HG02870 (cell line): ENCODE measurements around the gene CMSS1.
"Not testable (repeated sequence)": the region's sequence is repeated elsewhere in the genome, so short reads cannot be mapped to it uniquely, and the experiment has no call there.

Experiments used
- ATAC-seq: cut with Tn5 transposase; IDR thresholded peaks from one replicate; pipeline ENCODE4 v1.9.1; 2021; ENCODE audit warnings: mild to moderate bottlenecking, moderate library complexity; ENCODE audit not compliant: unreplicated experiment

The CMSS1 gene

DNA sequence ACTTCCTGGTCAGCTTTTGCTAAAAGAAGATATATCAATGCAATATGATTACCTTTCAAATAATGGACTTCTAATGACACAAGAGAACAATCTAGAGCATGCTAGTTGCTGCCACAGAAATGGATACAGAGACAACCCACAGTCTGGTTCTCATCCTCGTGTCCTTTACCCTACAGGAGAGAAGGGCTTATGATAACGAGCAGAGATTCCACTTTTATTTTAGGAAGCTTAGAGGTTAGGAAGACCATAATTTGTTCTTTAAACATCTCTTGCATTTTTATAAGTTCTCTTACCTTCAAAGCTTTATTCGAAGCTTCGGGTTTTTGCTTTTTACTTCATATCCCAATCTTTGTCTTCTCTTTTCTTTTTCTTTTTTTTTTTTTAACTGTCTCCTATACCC is 257.5 kb downstream of the CMSS1 start:
- no peak for ATAC-seq

DNA sequence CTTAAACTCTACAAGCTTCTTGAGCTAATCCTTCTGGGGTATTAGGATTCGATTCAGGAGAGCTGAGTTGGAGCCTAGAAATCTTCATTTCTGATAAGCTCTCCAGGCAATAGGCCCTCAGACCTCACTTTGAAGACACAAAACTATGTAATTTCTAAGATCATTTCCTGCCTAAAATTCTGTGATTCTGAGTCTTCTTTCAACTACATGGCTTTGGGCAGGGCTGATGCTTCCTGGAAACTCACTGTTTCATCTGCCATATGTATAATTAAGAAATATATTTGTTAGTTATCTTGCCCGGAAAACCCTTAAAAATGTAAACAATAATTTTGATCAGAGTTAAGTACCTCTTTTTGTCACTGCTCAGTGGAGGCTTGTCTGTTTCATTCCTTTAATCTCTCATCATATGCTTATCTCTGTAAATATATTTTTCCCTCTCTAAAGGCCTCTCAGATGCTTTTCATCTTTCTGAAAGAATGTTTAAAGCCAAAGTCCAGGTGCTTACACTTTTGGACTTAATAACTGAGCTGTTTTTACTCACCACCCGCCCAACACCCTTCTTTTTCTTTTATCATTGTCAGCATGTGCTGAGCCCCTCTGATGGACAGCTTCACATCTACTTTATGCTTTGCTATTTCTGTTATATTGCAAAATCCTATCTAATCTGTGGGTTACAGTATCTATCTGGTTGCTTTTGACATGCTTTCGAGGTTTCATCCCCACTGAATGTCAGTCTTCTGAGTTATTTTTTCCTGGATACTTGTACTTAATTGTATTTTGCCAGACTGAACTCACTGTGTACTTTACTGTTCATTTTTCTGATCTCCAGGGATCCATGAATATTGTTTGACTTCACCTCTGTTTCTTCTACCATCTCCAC is 258.4 kb downstream of the CMSS1 start:
- no peak for ATAC-seq

DNA sequence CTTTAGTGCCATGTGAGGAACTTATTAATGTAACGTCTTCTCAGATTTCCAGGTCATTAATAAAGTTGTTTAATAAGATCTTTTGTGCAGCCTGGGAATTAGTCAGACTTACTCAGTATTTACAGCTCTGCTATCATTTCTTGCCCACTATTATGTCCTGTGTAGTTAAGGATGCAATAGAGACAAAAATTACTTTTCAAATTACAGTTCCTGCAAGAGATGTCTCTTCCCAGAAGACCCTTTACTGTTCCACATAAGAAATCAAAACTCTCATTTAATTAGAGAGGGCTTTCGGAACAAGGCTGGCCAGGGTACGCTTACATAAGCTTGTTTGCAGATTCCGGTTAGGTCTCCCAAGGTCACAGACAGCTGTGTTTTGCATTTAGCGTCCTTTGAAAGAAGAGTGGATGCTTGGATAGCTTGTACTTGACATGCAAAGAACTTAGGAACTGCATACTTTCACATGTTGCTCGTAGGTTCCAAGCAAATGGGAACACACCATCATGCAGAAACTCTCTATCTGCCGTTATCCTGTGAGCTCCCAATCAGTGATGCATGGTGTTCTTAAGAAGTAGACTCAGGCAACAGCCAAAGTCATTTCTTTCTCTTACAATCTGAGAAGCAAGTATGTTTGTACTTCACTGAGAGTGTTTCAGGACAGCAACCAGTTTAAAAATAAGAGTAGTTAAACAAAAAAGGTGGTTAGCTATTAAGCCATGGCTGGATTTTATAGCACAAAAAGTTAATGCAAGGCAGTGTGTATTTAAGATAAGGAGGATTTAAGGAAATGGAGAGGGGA is 259.3 kb downstream of the CMSS1 start:
- no peak for ATAC-seq

DNA sequence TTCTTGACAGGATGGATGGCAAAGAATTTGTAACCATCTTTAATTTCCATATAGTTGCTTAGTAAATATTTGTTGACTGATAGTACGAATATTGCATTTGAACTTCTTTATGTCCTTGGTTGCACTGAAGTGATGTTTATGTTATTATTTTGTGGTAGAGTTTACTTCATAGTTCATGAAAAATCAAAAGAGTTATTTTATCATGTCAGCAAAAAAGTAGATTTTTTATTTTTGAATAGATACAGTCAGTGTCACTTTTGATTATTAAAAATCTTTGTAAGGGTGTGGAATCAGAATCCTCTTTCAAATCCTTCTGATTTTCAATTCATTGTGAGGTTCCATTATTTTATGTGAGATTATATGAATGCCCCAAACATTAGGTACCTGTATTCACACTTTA is 261.7 kb downstream of the CMSS1 start:
- no peak for ATAC-seq

DNA sequence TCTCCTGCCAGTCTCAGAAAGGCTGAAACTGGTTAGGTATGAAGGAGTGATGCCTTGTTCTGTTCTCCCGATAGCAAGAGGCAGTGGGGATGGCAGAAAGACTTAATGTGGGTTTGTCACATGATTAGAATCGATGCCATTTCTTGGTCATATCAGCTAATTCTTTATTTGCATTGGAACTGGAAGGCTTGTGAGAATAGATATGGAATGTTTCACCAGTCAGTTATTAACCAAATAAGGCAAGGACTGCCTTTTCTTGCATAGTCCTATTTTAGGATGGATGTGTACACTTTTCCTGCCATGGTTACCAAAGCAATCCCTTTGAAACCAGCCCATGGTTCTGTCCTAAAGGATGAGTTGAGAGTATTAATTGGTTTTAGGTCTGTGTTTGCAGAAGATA is 262.9 kb downstream of the CMSS1 start:
- ATAC-seq = no peak

DNA sequence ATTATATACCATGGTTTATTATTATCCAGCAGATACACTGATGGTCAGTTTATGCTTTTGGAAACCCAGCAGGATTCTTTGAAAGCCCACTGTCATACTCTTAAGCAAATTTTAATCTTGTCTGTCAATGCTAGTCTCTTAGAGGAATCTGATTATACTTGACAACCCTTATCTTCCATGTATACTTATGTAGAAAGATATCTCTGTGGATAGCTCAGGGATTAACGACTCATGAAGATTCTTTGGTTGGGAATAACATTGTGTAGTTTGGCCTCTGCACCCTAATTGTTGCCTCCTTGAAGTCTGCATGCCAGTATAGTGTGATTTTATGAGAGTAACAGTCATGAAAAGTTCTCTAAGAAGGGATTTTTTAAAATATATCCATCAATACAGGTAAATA is 263.6 kb downstream of the CMSS1 start:
- no peak for ATAC-seq

DNA sequence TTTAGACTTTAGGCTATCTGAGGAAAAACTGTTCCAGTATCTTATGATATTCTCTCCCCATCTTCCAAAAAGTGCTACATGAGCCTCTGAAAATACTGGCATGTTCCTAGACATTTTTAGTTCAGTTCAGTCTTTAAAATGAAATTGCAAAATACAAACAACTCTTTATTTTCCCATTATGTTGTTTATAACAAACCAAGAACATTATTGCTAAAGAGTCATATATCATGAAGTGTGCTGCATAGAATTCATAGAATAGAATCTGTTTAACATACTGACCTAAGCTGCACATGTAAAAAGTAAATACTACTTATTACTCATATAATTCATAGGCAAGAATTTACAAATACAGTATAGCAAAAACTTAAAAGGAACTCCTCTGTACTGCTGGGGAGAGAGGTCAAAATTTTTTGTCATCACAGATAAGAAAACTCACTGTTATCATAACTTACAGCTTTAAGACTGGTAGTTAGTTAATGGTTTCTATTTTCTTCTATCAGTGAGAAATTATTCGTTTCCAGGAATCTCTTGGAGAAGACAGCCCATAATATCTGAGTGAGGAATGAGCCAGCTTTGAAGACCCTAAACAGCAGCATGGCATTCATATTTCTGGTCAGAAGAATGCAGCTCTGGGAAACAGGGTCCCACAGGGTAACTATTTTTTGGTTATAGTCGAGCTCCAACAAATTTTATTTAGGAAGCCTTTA is 264.5 kb downstream of the CMSS1 start:
- no peak for ATAC-seq

DNA sequence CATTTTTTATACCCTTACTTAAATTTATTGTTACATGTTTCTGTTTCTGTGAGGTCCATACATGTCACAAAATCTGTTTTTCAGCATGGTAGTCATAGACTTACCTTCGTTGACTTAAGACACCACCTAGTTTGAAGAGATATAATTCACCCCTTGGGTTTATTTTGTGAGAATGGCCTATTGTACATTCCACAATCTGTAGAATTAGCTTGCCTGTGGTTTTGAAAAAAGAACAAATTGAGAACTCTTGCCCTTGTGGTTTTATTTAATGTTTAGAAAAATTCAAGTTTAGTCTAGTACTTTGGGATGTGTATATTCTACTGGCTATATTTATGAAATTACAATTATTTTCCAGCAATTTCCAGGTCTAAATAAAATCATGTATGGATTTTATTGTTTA is 265.1 kb downstream of the CMSS1 start:
- ATAC-seq = no peak

DNA sequence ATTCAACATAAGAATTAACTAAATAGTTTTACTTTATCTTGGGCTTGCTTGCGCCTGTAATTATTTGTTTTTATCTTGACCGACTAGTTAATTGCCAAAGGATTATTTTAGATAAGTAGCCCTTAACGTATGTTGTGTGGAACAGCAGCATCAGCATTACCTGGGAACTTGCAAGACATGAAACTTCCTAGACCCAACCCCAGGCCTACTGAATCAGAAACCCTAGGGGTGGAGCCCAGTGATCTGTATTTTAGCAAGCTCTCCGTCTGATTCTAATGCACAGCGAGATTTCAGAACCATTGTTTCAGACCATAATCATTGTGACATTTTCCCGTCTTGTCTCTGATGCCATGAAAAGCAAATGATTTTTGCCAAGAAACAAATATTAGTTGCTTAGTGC is 265.5 kb downstream of the CMSS1 start:
- ATAC-seq = no peak

DNA sequence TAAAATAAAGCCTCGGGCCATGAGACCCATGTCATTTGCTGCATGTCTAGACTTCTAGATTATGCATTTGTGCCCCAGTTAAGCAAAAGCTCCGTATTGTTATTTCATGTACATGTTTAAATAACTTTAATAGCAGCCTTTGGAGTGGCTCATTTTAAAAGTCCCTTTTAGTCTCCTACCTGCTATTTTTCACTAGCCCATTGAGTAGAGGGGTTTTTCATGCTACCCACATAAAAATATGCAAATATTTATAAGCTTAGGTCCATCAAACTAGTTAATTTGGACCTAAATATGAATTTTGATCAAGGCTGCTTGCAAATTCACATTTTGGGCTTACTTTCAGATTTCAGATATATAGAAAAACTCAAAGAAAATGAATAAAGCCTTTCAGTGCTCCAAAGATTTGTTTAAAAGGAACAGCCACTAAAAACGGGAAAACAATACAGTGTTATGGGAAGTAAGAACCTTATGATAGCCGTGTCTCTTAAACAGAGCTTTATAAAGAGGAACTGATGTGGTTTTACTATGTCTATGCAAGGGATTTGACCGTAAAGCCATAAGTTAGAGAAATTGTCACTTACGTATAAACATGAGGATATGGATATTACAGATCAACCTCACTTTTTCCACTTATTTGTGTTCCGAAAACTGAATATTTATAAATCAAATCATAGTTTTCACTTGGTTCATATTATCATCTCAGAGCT is 266.6 kb downstream of the CMSS1 start:
- ATAC-seq = no peak

DNA sequence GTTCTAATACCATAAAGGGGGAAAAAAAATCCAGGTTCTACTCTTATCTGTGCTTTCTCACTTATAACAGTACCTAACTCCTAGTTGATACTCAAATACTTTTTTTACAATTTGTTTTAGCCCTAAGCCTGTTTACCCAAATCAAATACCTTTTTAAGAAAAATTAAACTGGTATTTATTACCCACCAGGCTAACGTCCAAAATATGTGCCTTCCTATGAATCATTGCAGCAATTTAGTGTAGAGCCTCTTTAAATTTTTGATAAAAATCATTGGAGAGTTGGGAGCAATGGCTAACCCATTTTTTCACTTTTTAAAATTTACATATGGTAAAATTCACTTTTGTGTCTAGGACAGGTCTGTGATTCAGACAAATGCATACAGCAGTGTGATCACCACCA is 268.7 kb downstream of the CMSS1 start:
- ATAC-seq = no peak

DNA sequence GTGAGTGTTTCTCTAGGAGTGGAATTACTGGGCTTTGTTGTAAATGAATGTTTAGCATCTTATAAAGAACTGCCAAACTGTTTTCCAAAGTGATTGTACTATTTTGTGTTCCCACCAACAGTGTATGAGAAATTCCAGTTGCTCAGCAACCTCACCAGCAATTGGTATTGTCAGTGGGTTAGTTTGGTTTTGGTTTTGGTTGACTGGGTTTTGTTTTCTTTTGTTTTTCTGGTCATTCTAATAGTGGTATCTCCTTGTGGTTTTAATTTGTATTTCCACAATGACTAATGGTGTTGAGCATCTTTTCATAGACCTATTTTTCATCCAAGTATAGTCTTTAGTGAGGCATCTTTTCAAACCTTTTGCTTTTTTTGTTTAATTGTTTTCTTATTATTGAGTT is 269.5 kb downstream of the CMSS1 start:
- peak; percentile 89 for ATAC-seq

DNA sequence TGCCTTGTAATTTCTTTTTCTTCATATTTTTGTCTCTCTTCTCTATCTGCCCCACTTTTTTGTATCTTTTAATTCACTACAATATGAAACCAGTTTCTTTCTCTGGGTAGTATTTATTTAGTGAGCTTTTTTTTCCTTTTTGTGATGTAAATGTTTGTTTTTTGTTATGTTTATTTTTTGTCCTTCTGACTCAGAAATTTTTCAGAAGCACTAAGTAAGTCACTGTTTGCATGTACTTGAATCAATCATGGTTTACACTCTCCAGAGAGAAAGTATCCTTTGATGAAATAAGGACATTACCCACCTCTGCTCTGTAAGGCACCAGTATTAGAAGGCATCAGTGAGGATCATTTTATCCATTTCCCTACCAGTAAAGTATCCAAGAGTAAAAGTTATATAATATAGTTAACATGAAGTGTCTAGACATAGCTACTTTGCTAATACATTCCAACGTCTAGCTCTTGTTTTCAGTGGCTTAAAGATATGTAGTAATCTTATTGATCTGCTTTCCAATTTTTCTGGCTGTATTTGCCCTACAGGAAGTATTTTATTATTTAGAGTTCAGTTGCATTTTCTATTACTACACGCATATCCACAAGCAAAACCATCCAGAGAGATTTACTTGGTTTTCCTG is 271.2 kb downstream of the CMSS1 start:
- ATAC-seq = no peak

DNA sequence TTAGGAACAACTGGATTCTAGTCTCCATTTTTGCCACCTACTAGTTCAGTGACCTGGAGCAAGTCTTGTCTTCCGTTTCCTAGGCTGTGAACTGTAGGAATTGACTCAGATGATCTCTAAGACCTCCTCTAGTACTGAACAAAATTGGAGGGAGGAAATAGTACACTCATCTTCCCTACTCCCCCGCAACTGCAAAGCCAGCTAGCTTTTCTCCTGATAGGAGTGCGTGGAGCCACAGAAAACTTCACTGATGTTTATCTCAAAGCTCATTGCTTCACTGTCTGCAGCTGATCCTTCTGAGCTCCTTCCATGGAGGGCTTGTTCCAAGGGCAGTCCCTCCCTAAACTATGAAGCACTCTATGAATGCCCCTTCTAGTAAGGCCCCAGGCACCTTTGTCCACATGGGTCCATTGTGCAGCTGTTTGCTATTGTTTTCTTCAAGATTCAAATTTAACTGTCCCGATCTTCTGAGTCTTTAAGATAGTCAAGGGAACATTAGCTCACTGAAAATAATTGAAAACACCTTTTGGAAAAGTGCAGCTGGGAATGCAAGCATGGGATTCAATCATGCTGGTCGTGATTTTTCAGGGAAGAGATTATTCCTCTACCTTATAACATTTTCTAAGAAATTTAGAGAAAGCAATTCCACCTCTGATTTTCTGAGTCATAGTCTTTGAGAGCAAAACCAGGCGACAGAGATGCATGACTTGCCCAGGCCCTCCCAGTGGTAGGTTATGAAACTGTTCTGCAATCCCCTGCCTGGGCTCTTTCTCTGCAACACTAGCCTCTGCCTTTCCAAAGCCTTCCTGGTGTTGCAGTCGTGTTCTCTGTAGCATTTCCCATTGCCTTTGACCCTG is 272.4 kb downstream of the CMSS1 start:
- ATAC-seq = peak; percentile 67

DNA sequence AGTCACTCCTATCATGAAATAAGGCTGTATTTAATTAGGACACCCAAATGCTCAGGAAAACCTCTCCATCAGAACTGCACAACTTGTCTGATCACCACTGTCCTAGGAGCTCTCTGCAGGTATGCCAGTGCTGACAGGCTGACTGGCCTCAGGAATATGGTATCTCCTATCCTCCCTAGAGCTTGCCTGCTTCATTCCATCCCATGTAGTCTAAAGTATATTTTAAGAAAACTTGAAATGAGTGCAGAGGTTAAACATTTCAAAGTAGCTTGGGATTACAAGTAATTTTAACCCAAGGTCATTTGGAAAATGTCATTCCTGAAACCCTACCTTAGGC is 273.0 kb downstream of the CMSS1 start:
- ATAC-seq = peak; percentile 2

DNA sequence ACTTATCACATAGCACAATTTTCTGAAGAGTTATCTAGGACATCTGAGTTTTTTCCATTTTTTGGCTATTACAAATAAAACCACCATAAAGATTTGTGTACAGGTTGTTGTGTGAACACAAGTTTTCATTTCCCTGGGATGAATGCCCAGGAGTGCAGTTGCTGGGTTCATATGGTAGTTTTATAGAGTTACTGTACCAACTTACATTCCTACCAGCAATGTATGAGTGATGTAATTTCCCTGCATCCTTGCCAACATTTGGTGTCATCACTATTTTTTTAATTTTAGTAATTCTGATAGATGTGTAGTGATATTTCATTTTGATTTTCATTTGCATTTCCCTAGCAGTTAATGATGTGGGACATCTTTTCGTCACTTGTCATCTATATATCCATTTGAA is 276.2 kb downstream of the CMSS1 start:
- no peak for ATAC-seq

DNA sequence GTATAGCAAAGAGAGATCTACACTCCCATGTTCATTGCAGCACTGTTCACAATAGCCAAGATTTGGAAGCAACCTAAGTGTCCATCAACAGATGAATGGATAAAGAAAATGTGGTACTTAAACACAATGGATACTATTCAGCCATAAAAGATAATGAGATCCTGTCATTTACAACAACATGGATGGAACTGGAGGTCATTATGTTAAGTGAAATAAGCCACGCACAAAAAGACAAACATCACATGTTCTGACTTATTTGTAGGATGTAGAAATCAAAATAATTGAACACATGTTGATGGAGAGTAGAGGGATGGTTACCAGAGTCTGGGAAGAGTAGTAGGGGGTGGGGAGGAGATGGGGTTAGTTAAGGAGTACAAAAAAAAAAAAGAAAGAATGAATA is 278.6 kb downstream of the CMSS1 start:
- ATAC-seq = not testable (repeated sequence)

DNA sequence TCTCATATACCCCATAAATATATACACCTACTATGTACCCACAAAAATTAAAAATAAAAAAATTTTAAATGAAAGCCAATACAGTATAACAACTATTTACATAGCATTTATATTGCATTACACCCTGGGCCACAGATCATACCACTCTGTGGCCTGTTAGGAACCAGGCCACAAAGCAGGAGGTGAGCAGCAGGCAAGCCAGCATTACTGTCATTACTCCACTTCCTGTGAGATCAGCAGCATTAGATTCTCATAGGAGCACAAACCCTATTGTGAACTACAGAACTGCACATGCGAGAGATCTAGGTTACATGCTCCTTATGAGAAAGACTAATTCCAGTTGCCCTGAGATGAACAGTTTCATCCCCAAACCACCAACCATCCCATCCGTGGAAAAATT is 279.2 kb downstream of the CMSS1 start:
- ATAC-seq = no peak

DNA sequence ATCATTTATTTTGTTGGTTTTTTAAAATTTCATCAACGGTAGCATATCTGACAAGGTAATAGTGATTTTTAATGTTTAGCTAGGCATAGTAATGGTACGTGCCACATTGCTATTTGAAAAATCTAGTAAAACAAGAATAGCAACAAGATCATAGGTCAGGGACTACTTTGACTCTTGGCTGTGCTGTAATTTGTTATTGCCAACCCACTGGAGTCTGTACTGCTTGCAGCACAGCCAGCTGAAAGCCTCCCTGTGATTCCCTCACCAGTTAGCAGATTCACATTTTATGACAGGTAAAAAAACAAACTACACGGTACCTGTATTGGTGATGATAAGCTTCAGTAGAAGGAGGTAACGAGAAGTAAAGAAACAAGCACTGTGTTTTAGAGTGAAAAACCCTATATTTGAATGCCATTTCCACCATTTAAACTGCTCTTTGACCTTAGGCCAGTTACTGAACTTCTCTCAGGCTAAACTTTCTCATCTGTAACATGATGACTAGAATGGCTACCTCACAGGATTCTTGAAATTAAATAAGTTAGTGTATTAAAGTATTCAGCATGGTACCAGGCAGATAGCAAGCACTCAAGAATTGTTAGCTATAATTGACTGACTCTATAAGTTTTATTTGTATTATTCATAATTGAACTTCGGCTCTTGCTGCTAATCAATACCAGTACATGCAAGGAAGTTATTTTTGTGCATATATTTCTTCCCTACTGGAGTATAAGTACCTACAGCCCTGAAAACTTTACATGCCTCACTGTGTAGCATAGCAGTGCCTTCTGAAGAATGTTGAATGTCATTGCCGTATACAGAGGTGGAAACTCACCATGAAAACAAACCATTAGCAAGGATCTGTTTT is 280.5 kb downstream of the CMSS1 start:
- ATAC-seq = no peak
